Hepatocyte (in vitro differentiated cells): ENCODE data around the gene AUTS2.

Experiments used
- EZH2 ChIP-seq: fragments of 200-600 bp; sonication (generic); IDR thresholded peaks from 2 replicates; pipeline ENCODE4 v1.6.1; 2016; ENCODE audit warnings: antibody characterized with exemption, mild to moderate bottlenecking, borderline replicate concordance
- EZH2phosphoT487 ChIP-seq: fragments of 200-600 bp; sonication (generic); IDR thresholded peaks from one replicate; pipeline ENCODE4 v1.6.1; 2018; ENCODE audit warnings: antibody characterized with exemption, mild to moderate bottlenecking, low read depth, moderate library complexity; ENCODE audit not compliant: unreplicated experiment, severe bottlenecking
- TF ChIP-seq, protein P1 (sequence below): fragments of 200-600 bp; sonication (generic); IDR thresholded peaks from 2 replicates; pipeline ENCODE4 v1.5.1; 2016; ENCODE audit warnings: antibody characterized with exemption, mild to moderate bottlenecking; ENCODE audit not compliant: poor library complexity

DNA sequence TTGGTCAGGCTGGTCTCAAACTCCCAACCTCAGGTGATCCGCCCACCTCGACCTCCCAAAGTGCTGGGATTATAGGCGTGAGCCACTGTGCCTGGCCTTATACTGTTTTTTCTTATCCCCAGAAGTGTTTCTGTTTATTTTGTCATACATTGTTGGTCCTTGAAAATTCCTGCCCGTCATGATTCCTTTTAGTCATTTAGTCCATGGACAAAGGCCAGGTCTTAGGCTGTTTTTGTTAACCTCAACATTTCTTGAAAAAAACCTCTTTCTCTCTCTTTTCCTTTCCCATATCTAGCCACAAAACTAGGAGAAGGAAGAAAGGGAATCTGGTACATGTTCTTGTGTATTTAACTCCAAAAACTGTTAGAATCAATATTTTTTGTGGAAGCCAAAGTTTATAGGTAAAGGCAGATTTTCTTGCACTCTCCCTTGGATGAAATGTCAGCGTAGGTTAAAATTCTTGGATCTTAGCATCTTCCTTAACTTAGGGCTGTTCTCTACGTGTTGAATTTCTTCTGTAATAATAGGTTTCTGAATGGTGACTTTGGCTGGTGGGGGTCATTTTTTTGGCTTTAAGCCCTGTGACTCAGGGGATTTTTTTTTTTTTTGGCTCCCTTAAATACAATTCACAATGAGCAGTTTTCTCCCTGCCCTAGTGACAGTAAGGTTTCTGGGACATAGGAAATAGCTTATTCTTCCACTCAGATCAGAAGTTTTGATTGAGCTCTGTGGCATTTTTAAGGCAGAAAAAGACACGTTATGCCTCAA lies 500.8 kb downstream of the AUTS2 start:
- TF ChIP-seq EZH2 (no peak), EZH2phosphoT487 (no peak)
- TF ChIP-seq, protein P1, sequence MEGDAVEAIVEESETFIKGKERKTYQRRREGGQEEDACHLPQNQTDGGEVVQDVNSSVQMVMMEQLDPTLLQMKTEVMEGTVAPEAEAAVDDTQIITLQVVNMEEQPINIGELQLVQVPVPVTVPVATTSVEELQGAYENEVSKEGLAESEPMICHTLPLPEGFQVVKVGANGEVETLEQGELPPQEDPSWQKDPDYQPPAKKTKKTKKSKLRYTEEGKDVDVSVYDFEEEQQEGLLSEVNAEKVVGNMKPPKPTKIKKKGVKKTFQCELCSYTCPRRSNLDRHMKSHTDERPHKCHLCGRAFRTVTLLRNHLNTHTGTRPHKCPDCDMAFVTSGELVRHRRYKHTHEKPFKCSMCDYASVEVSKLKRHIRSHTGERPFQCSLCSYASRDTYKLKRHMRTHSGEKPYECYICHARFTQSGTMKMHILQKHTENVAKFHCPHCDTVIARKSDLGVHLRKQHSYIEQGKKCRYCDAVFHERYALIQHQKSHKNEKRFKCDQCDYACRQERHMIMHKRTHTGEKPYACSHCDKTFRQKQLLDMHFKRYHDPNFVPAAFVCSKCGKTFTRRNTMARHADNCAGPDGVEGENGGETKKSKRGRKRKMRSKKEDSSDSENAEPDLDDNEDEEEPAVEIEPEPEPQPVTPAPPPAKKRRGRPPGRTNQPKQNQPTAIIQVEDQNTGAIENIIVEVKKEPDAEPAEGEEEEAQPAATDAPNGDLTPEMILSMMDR: no peak
